Calu3 (cell line): Measurements from ENCODE around the gene CFAP299. TPM values are rescaled to one million over a fixed set of nuclear protein-coding genes. Genes with fewer than 3 reads are reported as not detected.

Experiments
- BruUV-seq: library from RNA; stranded (reverse); fragments of 400-500 nt; replicated peaks from 2 replicates; lab custom pipeline; 2021; lab: Mats Ljungman, UMichigan
- CTCF ChIA-PET: fragments of 300-600 bp; sonication (Branson Sonifier 250); formaldehyde crosslinking; loops from one replicate; lab custom pipeline; 2022; ENCODE audit warnings: antibody characterized with exemption; lab: Charles Lee
- DNase-seq: peaks from one replicate; pipeline ENCODE4 v3.0.0; 2022
- H3K27ac Mint-ChIP-seq: one replicate; pipeline ENCODE4 v1.8.0; 2022; ENCODE audit warnings: mixed read lengths; ENCODE audit not compliant: unreplicated experiment
- H3K27me3 Mint-ChIP-seq: one replicate; pipeline ENCODE4 v1.8.0; 2022; ENCODE audit warnings: mixed read lengths; ENCODE audit not compliant: unreplicated experiment
- H3K36me3 Mint-ChIP-seq: one replicate; pipeline ENCODE4 v1.8.0; 2022; ENCODE audit warnings: mild to moderate bottlenecking, moderate library complexity, mixed read lengths; ENCODE audit not compliant: insufficient read depth, unreplicated experiment
- H3K4me1 Mint-ChIP-seq: one replicate; pipeline ENCODE4 v1.8.0; 2022; ENCODE audit warnings: mild to moderate bottlenecking, low read depth, mixed read lengths; ENCODE audit not compliant: unreplicated experiment
- H3K4me3 Mint-ChIP-seq: one replicate; pipeline ENCODE4 v1.8.0; 2022; ENCODE audit warnings: mild to moderate bottlenecking, low read depth, moderate library complexity, mixed read lengths; ENCODE audit not compliant: unreplicated experiment
- H3K9me3 Mint-ChIP-seq: one replicate; pipeline ENCODE4 v1.8.0; 2022; ENCODE audit warnings: low read depth, mixed read lengths; ENCODE audit not compliant: unreplicated experiment
- intact Hi-C: fragments of 100-400 bp; cut with micrococcal nuclease; formaldehyde crosslinking; loops from one replicate; pipeline ENCODE4 v1.10.0; 2022; ENCODE audit not compliant: unreplicated experiment
- total RNA-seq: library from RNA; stranded (reverse); gene quantifications from 2 replicates; pipeline ENCODE4 v1.2.3, GENCODE V29; 2022
- TF ChIP-seq, protein P1 (sequence below): fragments of 200-600 bp; IDR thresholded peaks from one replicate; pipeline ENCODE4 v1.8.0; 2022; ENCODE audit warnings: antibody characterized with exemption; ENCODE audit not compliant: unreplicated experiment

Gene CFAP299
- total RNA-seq, 1 experiment from 2014 or later: not detected

DNA sequence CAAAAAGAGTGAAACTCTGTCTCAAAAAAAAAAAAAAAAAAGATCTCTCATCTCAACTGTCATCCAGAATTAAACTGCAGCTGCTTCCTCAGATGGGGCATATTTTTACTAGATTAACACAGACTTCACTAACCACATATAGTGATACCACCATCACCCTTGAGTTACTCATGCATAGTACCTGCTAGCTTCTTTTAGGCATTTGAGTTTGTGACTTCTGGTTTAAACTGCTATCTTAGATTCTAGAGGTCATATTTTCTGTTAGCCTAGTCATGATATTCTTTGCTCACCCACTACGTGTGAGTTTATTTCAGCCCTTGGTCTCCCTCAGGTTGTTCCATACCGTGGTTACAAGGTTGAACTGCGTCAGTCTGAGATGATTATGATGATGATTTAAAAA is 540.1 kb downstream of the CFAP299 start:
- no peak overlapping the region for H3K27ac Mint-ChIP-seq
- no peaks in the 10 kb centered on the region for H3K27me3 Mint-ChIP-seq
- TF ChIP-seq, protein P1, sequence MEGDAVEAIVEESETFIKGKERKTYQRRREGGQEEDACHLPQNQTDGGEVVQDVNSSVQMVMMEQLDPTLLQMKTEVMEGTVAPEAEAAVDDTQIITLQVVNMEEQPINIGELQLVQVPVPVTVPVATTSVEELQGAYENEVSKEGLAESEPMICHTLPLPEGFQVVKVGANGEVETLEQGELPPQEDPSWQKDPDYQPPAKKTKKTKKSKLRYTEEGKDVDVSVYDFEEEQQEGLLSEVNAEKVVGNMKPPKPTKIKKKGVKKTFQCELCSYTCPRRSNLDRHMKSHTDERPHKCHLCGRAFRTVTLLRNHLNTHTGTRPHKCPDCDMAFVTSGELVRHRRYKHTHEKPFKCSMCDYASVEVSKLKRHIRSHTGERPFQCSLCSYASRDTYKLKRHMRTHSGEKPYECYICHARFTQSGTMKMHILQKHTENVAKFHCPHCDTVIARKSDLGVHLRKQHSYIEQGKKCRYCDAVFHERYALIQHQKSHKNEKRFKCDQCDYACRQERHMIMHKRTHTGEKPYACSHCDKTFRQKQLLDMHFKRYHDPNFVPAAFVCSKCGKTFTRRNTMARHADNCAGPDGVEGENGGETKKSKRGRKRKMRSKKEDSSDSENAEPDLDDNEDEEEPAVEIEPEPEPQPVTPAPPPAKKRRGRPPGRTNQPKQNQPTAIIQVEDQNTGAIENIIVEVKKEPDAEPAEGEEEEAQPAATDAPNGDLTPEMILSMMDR: no peak
- CTCF ChIA-PET: no interaction called here
- no peaks in the 10 kb centered on the region for H3K36me3 Mint-ChIP-seq
- no peaks in the 10 kb centered on the region for H3K4me1 Mint-ChIP-seq
- no peak for DNase-seq
- H3K4me3 Mint-ChIP-seq: no peak overlapping the region
- no TSS peak for BruUV-seq
- H3K9me3 Mint-ChIP-seq: no peaks in the 10 kb centered on the region
- intact Hi-C loops: no loop called here

GRCh38 chr4:80876810-80877209 is 541.3 kb downstream of the CFAP299 start:
- H3K4me1 Mint-ChIP-seq: no peaks in the 10 kb centered on the region
- TF ChIP-seq, protein P1: no peak
- H3K4me3 Mint-ChIP-seq: no peak overlapping the region
- no peaks in the 10 kb centered on the region for H3K36me3 Mint-ChIP-seq
- intact Hi-C loops: no loop called here
- no peak overlapping the region for H3K27ac Mint-ChIP-seq
- no peaks in the 10 kb centered on the region for H3K9me3 Mint-ChIP-seq
- CTCF ChIA-PET: no interaction called here
- H3K27me3 Mint-ChIP-seq: no peaks in the 10 kb centered on the region
- DNase-seq: no peak
- BruUV-seq: no TSS peak

DNA sequence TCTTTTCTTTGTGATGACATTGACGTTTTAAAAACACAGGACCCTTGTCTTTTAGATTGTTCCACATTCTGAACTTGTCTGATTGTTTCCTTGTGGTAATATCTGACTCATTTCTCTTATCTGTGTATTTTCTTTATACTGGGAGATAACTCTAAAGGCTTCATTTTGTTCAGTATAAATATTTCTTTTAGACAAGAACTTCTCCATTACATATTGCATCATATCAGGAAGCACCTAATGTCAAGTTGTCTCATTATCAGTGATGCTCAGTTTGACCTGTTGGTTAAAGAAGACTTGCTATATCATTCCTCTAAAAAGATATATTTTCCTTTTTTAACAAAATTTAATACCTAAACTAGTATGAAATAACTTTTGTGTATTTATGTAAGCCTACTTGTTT is 542.7 kb downstream of the CFAP299 start:
- BruUV-seq: no TSS peak
- Mint-ChIP-seq H3K9me3 (no peaks in the 10 kb centered on the region), H3K36me3 (no peaks in the 10 kb centered on the region), H3K4me3 (no peak overlapping the region), H3K27me3 (no peaks in the 10 kb centered on the region), H3K27ac (no peak overlapping the region), H3K4me1 (no peaks in the 10 kb centered on the region)
- intact Hi-C loops: no loop called here
- CTCF ChIA-PET: no interaction called here
- no peak for DNase-seq
- TF ChIP-seq, protein P1: no peak

DNA sequence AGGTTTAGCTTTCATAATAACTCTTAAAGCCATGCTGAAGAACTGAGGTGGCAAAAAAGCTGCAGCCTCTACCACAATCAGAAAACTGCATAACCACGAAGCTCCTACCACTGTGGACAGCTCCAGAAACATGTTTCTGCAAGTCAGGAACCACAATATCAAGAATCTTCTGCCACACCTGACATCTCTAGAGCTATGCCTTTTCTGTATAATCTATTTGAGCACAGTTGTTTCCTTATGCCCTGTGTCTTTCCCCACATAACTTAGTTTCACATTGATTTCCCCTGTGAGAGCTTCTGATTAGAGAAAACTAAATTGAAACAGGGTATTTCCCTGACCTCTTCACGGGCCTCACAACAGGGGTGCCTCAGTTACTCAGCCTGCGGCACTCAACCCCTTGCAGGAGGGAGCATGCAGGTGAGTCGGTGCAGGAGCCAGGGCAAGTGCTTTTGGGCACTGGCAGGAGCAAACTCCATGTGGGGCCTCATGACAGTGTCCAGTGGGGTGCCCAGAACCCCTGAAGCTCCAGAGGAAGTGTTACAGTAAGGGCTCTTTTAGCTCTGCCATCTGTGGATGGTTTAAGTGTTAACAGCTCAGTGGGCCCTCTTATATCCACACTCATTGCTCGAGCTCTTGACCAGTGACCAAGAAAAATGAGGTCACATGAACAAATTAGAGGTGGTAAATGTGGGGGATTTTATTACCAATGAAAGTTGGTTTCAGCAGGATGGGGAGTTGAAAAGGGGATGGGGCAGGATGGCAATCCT is 562.2 kb downstream of the CFAP299 start:
- Mint-ChIP-seq H3K9me3 (no peaks in the 10 kb centered on the region), H3K27ac (no peak overlapping the region), H3K36me3 (no peaks in the 10 kb centered on the region), H3K4me3 (no peak overlapping the region), H3K27me3 (no peaks in the 10 kb centered on the region), H3K4me1 (no peaks in the 10 kb centered on the region)
- no peak for DNase-seq
- TF ChIP-seq, protein P1: no peak
- BruUV-seq: no TSS peak
- CTCF ChIA-PET: no interaction called here
- intact Hi-C loops: no loop called here
